ENCODE measurements around the gene GNB1L.

GNB1L gene

GRCh38 chr22:19875531-19876313 lies 21.0 kb upstream of the GNB1L start:
- no peak for DNase-seq

- no peak for DNase-seq
Observed at GRCh38 chr22:19875061-19875530, 20.4 kb upstream of the GNB1L start.

GRCh38 chr22:19874307-19875060 lies 19.8 kb upstream of the GNB1L start:
- DNase-seq, result no peak

- DNase-seq, result no peak
Observed at GRCh38 chr22:19873960-19874306, 19.3 kb upstream of the GNB1L start.

GRCh38 chr22:19873138-19873959 lies 18.7 kb upstream of the GNB1L start:
- DNase-seq, result no peak

- peak; percentile 43 for DNase-seq
Observed at GRCh38 chr22:19872779-19873137, 18.1 kb upstream of the GNB1L start.

- no peak for DNase-seq
Observed at GRCh38 chr22:19871845-19872778, 17.4 kb upstream of the GNB1L start.

- no peak for DNase-seq
Observed at GRCh38 chr22:19871023-19871844, 16.6 kb upstream of the GNB1L start.

GRCh38 chr22:19870153-19871022 lies 15.7 kb upstream of the GNB1L start:
- no peak for DNase-seq

- DNase-seq, result no peak
Observed at GRCh38 chr22:19869497-19870152, 15.0 kb upstream of the GNB1L start.

GRCh38 chr22:19868773-19869471 lies 14.2 kb upstream of the GNB1L start:
- DNase-seq, result no peak

GRCh38 chr22:19868333-19868732 lies 13.7 kb upstream of the GNB1L start:
- DNase-seq, result no peak

GRCh38 chr22:19867617-19868016 lies 12.9 kb upstream of the GNB1L start:
- DNase-seq, result no peak

GRCh38 chr22:19866665-19867009 lies 12.0 kb upstream of the GNB1L start:
- no peak for DNase-seq

GRCh38 chr22:19865141-19865829 lies 10.6 kb upstream of the GNB1L start:
- DNase-seq, result no peak

- DNase-seq, result no peak
Observed at GRCh38 chr22:19864538-19865106, 9.9 kb upstream of the GNB1L start.

- DNase-seq, result no peak
Observed at GRCh38 chr22:19863571-19863970, 8.9 kb upstream of the GNB1L start.

- DNase-seq, result no peak
Observed at GRCh38 chr22:19862619-19863246, 8.1 kb upstream of the GNB1L start.

All from NCI-H2029 treated with DMSO at 0.1 percent for 48 hours (cell line).